Loucy (cell line): ENCODE data around the gene ZFPL1.

Source experiments
- H2AFZ ChIP-seq: fragments of 200-600 bp; sonication (generic); 2 replicates; pipeline ENCODE4 v1.6.0; 2016; ENCODE audit warnings: antibody characterized with exemption, mild to moderate bottlenecking, low read length, moderate library complexity
- H3F3A ChIP-seq: fragments of 200-600 bp; 2 replicates; pipeline ENCODE4 v1.6.0; 2016; ENCODE audit warnings: antibody characterized with exemption, low read depth, mild to moderate bottlenecking
- H3K27me3 ChIP-seq: fragments of 200-600 bp; sonication (generic); 2 replicates; pipeline ENCODE4 v1.6.1; 2014; ENCODE audit warnings: low read length, mild to moderate bottlenecking; ENCODE audit not compliant: insufficient read depth, poor library complexity, severe bottlenecking
- H3K36me3 ChIP-seq: fragments of 200-600 bp; sonication (generic); 2 replicates; pipeline ENCODE4 v1.6.1; 2016; ENCODE audit warnings: low read length; ENCODE audit not compliant: insufficient read depth
- H3K4me1 ChIP-seq: fragments of 200-600 bp; sonication (generic); 2 replicates; pipeline ENCODE4 v1.5.1; 2014; ENCODE audit warnings: low read length, mild to moderate bottlenecking; ENCODE audit not compliant: insufficient read depth, poor library complexity, severe bottlenecking
- H3K4me2 ChIP-seq: fragments of 200-600 bp; sonication (generic); 2 replicates; pipeline ENCODE4 v1.6.0; 2014; ENCODE audit warnings: antibody characterized with exemption, low read length, low read depth, mild to moderate bottlenecking; ENCODE audit not compliant: poor library complexity, severe bottlenecking
- H3K4me3 ChIP-seq: fragments of 200-600 bp; sonication (generic); 2 replicates; pipeline ENCODE4 v1.5.1; 2014; ENCODE audit warnings: low read length, mild to moderate bottlenecking, mixed read lengths; ENCODE audit not compliant: poor library complexity, severe bottlenecking
- H3K79me2 ChIP-seq: fragments of 200-600 bp; sonication (generic); 2 replicates; pipeline ENCODE4 v1.6.1; 2014; ENCODE audit warnings: low read length; ENCODE audit not compliant: insufficient read depth
- H3K9ac ChIP-seq: fragments of 200-600 bp; sonication (generic); 2 replicates; pipeline ENCODE4 v1.6.0; 2014; ENCODE audit warnings: mild to moderate bottlenecking, low read depth, low read length, moderate library complexity; ENCODE audit not compliant: poor library complexity, severe bottlenecking
- H3K9me2 ChIP-seq: fragments of 200-600 bp; sonication (generic); replicated peaks from 2 replicates; pipeline ENCODE4 v1.6.1; 2016; ENCODE audit warnings: low read depth, low read length, mixed read lengths
- H3K9me3 ChIP-seq: fragments of 200-600 bp; sonication (generic); 2 replicates; pipeline ENCODE4 v1.6.1; 2014; ENCODE audit warnings: mild to moderate bottlenecking, antibody characterized with exemption, low read length, low read depth; ENCODE audit not compliant: insufficient read depth
- H4K20me1 ChIP-seq: fragments of 200-600 bp; sonication (generic); 2 replicates; pipeline ENCODE4 v1.6.0; 2014; ENCODE audit warnings: antibody characterized with exemption, low read length, mild to moderate bottlenecking; ENCODE audit not compliant: insufficient read depth, poor library complexity, severe bottlenecking
- CTCF ChIP-seq: fragments of 200-600 bp; sonication (generic); conservative IDR thresholded peaks from 2 replicates; pipeline ENCODE4 v1.5.1; 2014; ENCODE audit warnings: mild to moderate bottlenecking, antibody characterized with exemption, low read length
- EZH2phosphoT487 ChIP-seq: fragments of 200-600 bp; IDR thresholded peaks from 2 replicates; pipeline ENCODE4 v1.6.1; 2018; ENCODE audit warnings: antibody characterized with exemption, mild to moderate bottlenecking, moderate library complexity, borderline replicate concordance

ZFPL1 gene

GRCh38 chr11:65077451-65077850, 6.6 kb upstream of the ZFPL1 start:
- Histone ChIP-seq H3K79me2 (peaks cover 65% of the 10 kb centered on the region), H3K4me1 (peaks cover 24% of the 10 kb centered on the region)

DNA sequence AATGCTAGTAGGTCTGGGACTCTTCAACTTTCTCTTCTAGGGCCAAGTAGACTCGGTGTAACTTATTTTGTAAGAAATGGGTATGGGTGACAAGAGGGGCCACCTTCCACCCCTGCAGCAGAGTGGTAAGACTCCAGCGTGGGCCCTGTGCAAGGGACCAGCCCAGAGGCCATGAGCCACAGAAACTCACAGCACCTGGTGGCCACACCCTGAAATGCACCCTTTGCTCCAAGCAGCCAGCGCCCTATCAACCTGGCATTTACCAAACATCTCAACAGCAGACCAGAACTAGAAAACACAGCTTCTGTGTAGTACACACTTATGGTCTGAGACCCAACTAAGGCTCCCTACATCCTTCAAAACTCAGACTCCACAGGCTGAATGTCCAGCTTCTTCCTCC, 5.9 kb upstream of the ZFPL1 start:
- Histone ChIP-seq H3K36me3 (peaks cover 20% of the 10 kb centered on the region; the same call in 1 of the 2 replicates), H3K9me3 (no peaks in the 10 kb centered on the region), H3K9ac (peak overlapping the region; percentile 36), H3K79me2 (peaks cover 72% of the 10 kb centered on the region), H2AFZ (no peak overlapping the region), H3F3A (no peaks in the 10 kb centered on the region), H3K27me3 (no peaks in the 10 kb centered on the region), H3K9me2 (no peaks in the 10 kb centered on the region), H3K4me2 (peak overlapping the region; percentile 68), H4K20me1 (peaks cover 19% of the 10 kb centered on the region), H3K4me1 (peaks cover 31% of the 10 kb centered on the region), H3K4me3 (peak overlapping the region; percentile 51)
- peak; percentile 79 for TF ChIP-seq CTCF
- TF ChIP-seq EZH2phosphoT487, result no peak

More at GRCh38 chr11:65077451-65077850, 6.6 kb upstream of the ZFPL1 start:
- no peaks in the 10 kb centered on the region for H3K27me3 ChIP-seq
- no peaks in the 10 kb centered on the region for H3K9me2 ChIP-seq
- no peaks in the 10 kb centered on the region for H3K9me3 ChIP-seq
- no peaks in the 10 kb centered on the region for H3F3A ChIP-seq
- peak overlapping the region; percentile 18 for H3K9ac ChIP-seq
- peaks cover 20% of the 10 kb centered on the region; the same call in 1 of the 2 replicates for H3K36me3 ChIP-seq
- H3K4me3 ChIP-seq, result peak overlapping the region; percentile 51
- TF ChIP-seq CTCF, result no peak; the same call in 1 of the 2 replicates
- no peak for TF ChIP-seq EZH2phosphoT487
- H4K20me1 ChIP-seq, result peaks cover 19% of the 10 kb centered on the region
- H3K4me2 ChIP-seq, result peak overlapping the region; percentile 68
- no peak overlapping the region for H2AFZ ChIP-seq

DNA sequence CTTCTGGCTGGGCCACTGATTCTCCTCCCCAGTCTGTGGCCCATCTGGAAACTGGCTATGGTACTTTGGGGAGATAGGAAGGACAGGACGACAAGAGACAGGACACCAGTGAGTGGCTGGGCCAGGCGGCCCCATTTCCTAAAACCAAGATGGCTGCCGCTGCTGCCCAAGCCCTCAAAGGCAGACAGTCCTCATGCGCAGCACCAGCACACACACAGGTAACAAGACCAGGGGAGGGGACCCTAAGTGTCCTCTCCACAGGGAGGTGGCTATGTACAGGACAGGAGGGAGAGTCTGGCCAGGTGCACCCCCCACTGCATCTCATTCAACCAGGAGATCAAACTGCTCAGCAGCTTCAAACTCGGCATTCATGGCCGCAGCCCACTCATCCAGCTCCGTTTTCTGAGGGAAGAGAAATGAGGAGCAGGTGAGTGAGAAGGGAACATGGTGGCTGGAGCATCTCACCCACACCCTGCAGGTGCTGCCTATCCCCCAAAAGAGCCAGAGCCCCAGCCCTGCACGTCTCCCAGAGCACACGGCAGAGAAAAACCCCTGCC, 5.2 kb upstream of the ZFPL1 start:
- Histone ChIP-seq H3F3A (no peaks in the 10 kb centered on the region), H2AFZ (no peak overlapping the region), H3K9me2 (no peaks in the 10 kb centered on the region), H3K9ac (peak overlapping the region; percentile 47), H3K9me3 (no peaks in the 10 kb centered on the region), H4K20me1 (peaks cover 19% of the 10 kb centered on the region), H3K4me2 (peak overlapping the region; percentile 68), H3K79me2 (peaks cover 79% of the 10 kb centered on the region), H3K27me3 (no peaks in the 10 kb centered on the region), H3K4me3 (peak overlapping the region; percentile 51), H3K36me3 (peaks cover 20% of the 10 kb centered on the region; the same call in 1 of the 2 replicates), H3K4me1 (peaks cover 33% of the 10 kb centered on the region)
- TF ChIP-seq CTCF, result no peak
- no peak for TF ChIP-seq EZH2phosphoT487
